Vagina (tissue), 2 donors: ENCODE results near the gene CWC15.

ENCODE experiments used
- CTCF ChIP-seq, 3 experiments: fragments of 450-650 bp in 2 of 3; fragments of 200-600 bp in 1 of 3; sonication (generic) in 1 of 3; IDR thresholded peaks; one replicate each; pipeline ENCODE4 v1.5.1; 2017 to 2019; ENCODE audit warnings: antibody characterized with exemption in 3 of 3, mild to moderate bottlenecking in 2 of 3, moderate library complexity in 2 of 3
- POLR2A ChIP-seq, 2 donors: fragments of 450-650 bp; IDR thresholded peaks; one replicate each; pipeline ENCODE4 v1.6.1; 2017; ENCODE audit warnings: antibody characterized with exemption in 2 of 2, mild to moderate bottlenecking in 2 of 2, moderate library complexity in 2 of 2
- POLR2AphosphoS5 ChIP-seq, 2 donors: sonication (generic); formaldehyde crosslinking; IDR thresholded peaks; one replicate each; pipeline ENCODE4 v1.9.0; 2017; ENCODE audit warnings: antibody characterized with exemption in 2 of 2, mild to moderate bottlenecking in 2 of 2, low read depth in 1 of 2; ENCODE audit not compliant: insufficient read depth in 1 of 2

- TF ChIP-seq POLR2A (IDR thresholded peaks at IDR 0.05) (no peak), CTCF (IDR thresholded peaks at IDR 0.05) (no peak), POLR2AphosphoS5 (IDR thresholded peaks at IDR 0.05; ENCODE audit: insufficient read depth in 1 of 2, low read depth in 1 of 2) (no peak)
These were observed 40.9 kb upstream of the CWC15 start for GRCh38 chr11:95014184-95014821.
